IPS-20b (cell line): ENCODE measurements around the gene TRPM2.

Experiments used
- H3K27ac ChIP-seq: one replicate; pipeline ENCODE4 v1.5.1; 2013; ENCODE audit warnings: low read length
- H3K27me3 ChIP-seq: 2 replicates; pipeline ENCODE4 v1.6.1; 2013; ENCODE audit warnings: mild to moderate bottlenecking, low read length, inconsistent platforms; ENCODE audit not compliant: insufficient read depth
- H3K36me3 ChIP-seq: 2 replicates; pipeline ENCODE4 v1.6.1; 2013; ENCODE audit warnings: low read depth, mild to moderate bottlenecking, inconsistent platforms, low read length, moderate library complexity; ENCODE audit not compliant: insufficient read depth
- H3K4me1 ChIP-seq: 2 replicates; pipeline ENCODE4 v1.6.1; 2013; ENCODE audit warnings: mild to moderate bottlenecking, control low read depth, inconsistent platforms, low read length, moderate library complexity; ENCODE audit not compliant: insufficient read depth
- H3K4me3 ChIP-seq: 2 replicates; pipeline ENCODE4 v1.5.1; 2013; ENCODE audit warnings: mild to moderate bottlenecking, low read length, inconsistent platforms
- H3K9ac ChIP-seq: 2 replicates; pipeline ENCODE4 v1.6.1; 2013; ENCODE audit warnings: low read depth, mild to moderate bottlenecking, inconsistent platforms, low read length, moderate library complexity
- H3K9me3 ChIP-seq: 2 replicates; pipeline ENCODE4 v1.6.1; 2013; ENCODE audit warnings: mild to moderate bottlenecking, low read depth, low read length, inconsistent platforms; ENCODE audit not compliant: insufficient read depth

The TRPM2 gene

GRCh38 chr21:44482581-44483287 is 129.3 kb downstream of the TRPM2 start:
- Histone ChIP-seq H3K27me3 (no peaks in the 10 kb centered on the region), H3K27ac (no peak overlapping the region), H3K9me3 (no peaks in the 10 kb centered on the region), H3K36me3 (no peaks in the 10 kb centered on the region), H3K9ac (no peak overlapping the region), H3K4me1 (no peaks in the 10 kb centered on the region; the same call in 1 of the 2 replicates), H3K4me3 (no peak overlapping the region)

- Histone ChIP-seq H3K27ac (no peak overlapping the region), H3K9ac (no peak overlapping the region), H3K4me3 (no peak overlapping the region), H3K27me3 (no peaks in the 10 kb centered on the region), H3K4me1 (no peaks in the 10 kb centered on the region; the same call in 1 of the 2 replicates), H3K36me3 (no peaks in the 10 kb centered on the region), H3K9me3 (no peaks in the 10 kb centered on the region)
Observed at GRCh38 chr21:44483288-44484237, 130.1 kb downstream of the TRPM2 start.

GRCh38 chr21:44484498-44485253 is 131.3 kb downstream of the TRPM2 start:
- no peaks in the 10 kb centered on the region for H3K36me3 ChIP-seq
- H3K27ac ChIP-seq, result no peak overlapping the region
- no peaks in the 10 kb centered on the region; the same call in 1 of the 2 replicates for H3K9me3 ChIP-seq
- H3K9ac ChIP-seq, result no peak overlapping the region
- H3K27me3 ChIP-seq, result no peaks in the 10 kb centered on the region
- no peaks in the 10 kb centered on the region; the same call in 1 of the 2 replicates for H3K4me1 ChIP-seq
- no peak overlapping the region for H3K4me3 ChIP-seq

- no peak overlapping the region for H3K27ac ChIP-seq
Observed at GRCh38 chr21:44485254-44485793, 131.9 kb downstream of the TRPM2 start.

GRCh38 chr21:44485796-44486195 is 132.4 kb downstream of the TRPM2 start:
- Histone ChIP-seq H3K4me3 (peak overlapping the region; percentile 60; the same call in 1 of the 2 replicates), H3K27ac (no peak overlapping the region), H3K9ac (peak overlapping the region; percentile 24; the same call in 1 of the 2 replicates), H3K9me3 (no peaks in the 10 kb centered on the region; the same call in 1 of the 2 replicates), H3K27me3 (no peaks in the 10 kb centered on the region), H3K36me3 (no peaks in the 10 kb centered on the region), H3K4me1 (no peaks in the 10 kb centered on the region; the same call in 1 of the 2 replicates)

More at GRCh38 chr21:44485254-44485793, 131.9 kb downstream of the TRPM2 start:
- H3K36me3 ChIP-seq, result no peaks in the 10 kb centered on the region
- no peaks in the 10 kb centered on the region for H3K27me3 ChIP-seq
- peak overlapping the region; percentile 60; the same call in 1 of the 2 replicates for H3K4me3 ChIP-seq
- peak overlapping the region; percentile 24; the same call in 1 of the 2 replicates for H3K9ac ChIP-seq
- H3K9me3 ChIP-seq, result no peaks in the 10 kb centered on the region; the same call in 1 of the 2 replicates
- H3K4me1 ChIP-seq, result no peaks in the 10 kb centered on the region; the same call in 1 of the 2 replicates

GRCh38 chr21:44486302-44486701 is 132.9 kb downstream of the TRPM2 start:
- Histone ChIP-seq H3K27ac (no peak overlapping the region), H3K4me3 (peak overlapping the region; percentile 60; the same call in 1 of the 2 replicates), H3K9ac (peak overlapping the region; percentile 24; the same call in 1 of the 2 replicates), H3K27me3 (no peaks in the 10 kb centered on the region), H3K36me3 (no peaks in the 10 kb centered on the region), H3K9me3 (no peaks in the 10 kb centered on the region; the same call in 1 of the 2 replicates), H3K4me1 (no peaks in the 10 kb centered on the region; the same call in 1 of the 2 replicates)

GRCh38 chr21:44487831-44488230 is 134.4 kb downstream of the TRPM2 start:
- Histone ChIP-seq H3K36me3 (no peaks in the 10 kb centered on the region), H3K9me3 (peaks cover 14% of the 10 kb centered on the region), H3K27ac (no peak overlapping the region), H3K4me3 (no peak overlapping the region), H3K27me3 (no peaks in the 10 kb centered on the region), H3K4me1 (no peaks in the 10 kb centered on the region; the same call in 1 of the 2 replicates), H3K9ac (no peak overlapping the region)

- Histone ChIP-seq H3K9ac (no peak overlapping the region), H3K4me1 (no peaks in the 10 kb centered on the region), H3K9me3 (peaks cover 27% of the 10 kb centered on the region), H3K36me3 (no peaks in the 10 kb centered on the region), H3K27me3 (no peaks in the 10 kb centered on the region), H3K4me3 (no peak overlapping the region), H3K27ac (no peak overlapping the region)
Observed at GRCh38 chr21:44489962-44490361, 136.5 kb downstream of the TRPM2 start.

- Histone ChIP-seq H3K9ac (no peak overlapping the region), H3K9me3 (peaks cover 27% of the 10 kb centered on the region), H3K4me3 (no peak overlapping the region), H3K4me1 (no peaks in the 10 kb centered on the region), H3K36me3 (no peaks in the 10 kb centered on the region), H3K27ac (no peak overlapping the region), H3K27me3 (no peaks in the 10 kb centered on the region)
Observed at GRCh38 chr21:44490405-44490804, 137.0 kb downstream of the TRPM2 start.

- H3K27ac ChIP-seq, result no peak overlapping the region
- no peaks in the 10 kb centered on the region for H3K27me3 ChIP-seq
- H3K9me3 ChIP-seq, result peaks cover 27% of the 10 kb centered on the region
Observed at GRCh38 chr21:44490816-44491215, 137.4 kb downstream of the TRPM2 start.

More at GRCh38 chr21:44490816-44491215, 137.4 kb downstream of the TRPM2 start:
- no peak overlapping the region for H3K9ac ChIP-seq
- no peak overlapping the region for H3K4me3 ChIP-seq
- H3K4me1 ChIP-seq, result no peaks in the 10 kb centered on the region
- no peaks in the 10 kb centered on the region for H3K36me3 ChIP-seq
